DOHH2 (cell line): Measurements from ENCODE around the gene ZNF214.

Experiments used
- H3F3A ChIP-seq: fragments of 200-600 bp; sonication (generic), shearing (Covaris generic); 2 replicates; pipeline ENCODE4 v1.6.0; 2016; ENCODE audit warnings: antibody characterized with exemption, mild to moderate bottlenecking; ENCODE audit not compliant: control insufficient read depth, insufficient read depth
- H3K27ac ChIP-seq: fragments of 200-600 bp; sonication (generic); 2 replicates; pipeline ENCODE4 v1.5.1; 2014; ENCODE audit warnings: low read depth, mild to moderate bottlenecking, low read length, moderate library complexity
- H3K27me3 ChIP-seq: fragments of 200-600 bp; sonication (generic); 2 replicates; pipeline ENCODE4 v1.6.1; 2014; ENCODE audit warnings: mild to moderate bottlenecking, low read length, mixed read lengths; ENCODE audit not compliant: control insufficient read depth
- H3K36me3 ChIP-seq: fragments of 200-600 bp; sonication (generic); 2 replicates; pipeline ENCODE4 v1.6.1; 2014; ENCODE audit warnings: mild to moderate bottlenecking, low read length, moderate library complexity, mixed read lengths; ENCODE audit not compliant: control insufficient read depth
- H3K4me1 ChIP-seq: fragments of 200-600 bp; sonication (generic); 2 replicates; pipeline ENCODE4 v1.6.1; 2014; ENCODE audit warnings: mild to moderate bottlenecking, low read length, mixed read lengths; ENCODE audit not compliant: control insufficient read depth
- H3K4me2 ChIP-seq: fragments of 200-600 bp; sonication (generic); 2 replicates; pipeline ENCODE4 v1.6.0; 2014; ENCODE audit warnings: mild to moderate bottlenecking, low read length, moderate library complexity
- H3K4me3 ChIP-seq: fragments of 200-600 bp; sonication (generic); 2 replicates; pipeline ENCODE4 v1.5.1; 2014; ENCODE audit warnings: mild to moderate bottlenecking, low read length, mixed read lengths
- H3K79me2 ChIP-seq: fragments of 200-600 bp; sonication (generic); 2 replicates; pipeline ENCODE4 v1.6.1; 2014; ENCODE audit warnings: mild to moderate bottlenecking, low read length, mixed read lengths; ENCODE audit not compliant: control insufficient read depth
- H3K9me2 ChIP-seq: fragments of 200-600 bp; sonication (generic); replicated peaks from 2 replicates; pipeline ENCODE4 v1.6.1; 2014; ENCODE audit warnings: mild to moderate bottlenecking, low read length, mixed read lengths; ENCODE audit not compliant: control insufficient read depth
- H3K9me3 ChIP-seq: fragments of 200-600 bp; sonication (generic); 2 replicates; pipeline ENCODE4 v1.6.1; 2014; ENCODE audit warnings: antibody characterized with exemption, low read length, mixed read lengths; ENCODE audit not compliant: control insufficient read depth, insufficient read depth
- H4K20me1 ChIP-seq: fragments of 200-600 bp; sonication (generic); 2 replicates; pipeline ENCODE4 v1.6.0; 2014; ENCODE audit warnings: low read depth, mild to moderate bottlenecking, antibody characterized with exemption, low read length, moderate library complexity; ENCODE audit not compliant: control insufficient read depth, insufficient read depth
- EZH2phosphoT487 ChIP-seq: fragments of 200-600 bp; sonication (generic); IDR thresholded peaks from 2 replicates; pipeline ENCODE4 v1.6.1; 2017; ENCODE audit warnings: borderline replicate concordance, mild to moderate bottlenecking, antibody characterized with exemption, low read length, moderate library complexity, mixed read lengths
- TF ChIP-seq, protein P1 (sequence below): fragments of 200-600 bp; sonication (generic); IDR thresholded peaks from one replicate; pipeline ENCODE4 v1.5.1; 2014; ENCODE audit warnings: antibody characterized with exemption, mild to moderate bottlenecking, low read depth, low read length; ENCODE audit not compliant: poor library complexity, severe bottlenecking

ZNF214 gene

GRCh38 chr11:7057641-7058040 is 37.5 kb upstream of the ZNF214 start:
- Histone ChIP-seq H3K27me3 (no peaks in the 10 kb centered on the region), H3K27ac (no peak overlapping the region), H3K4me1 (no peaks in the 10 kb centered on the region), H3K4me3 (no peak overlapping the region), H4K20me1 (no peaks in the 10 kb centered on the region), H3K36me3 (no peaks in the 10 kb centered on the region), H3F3A (no peaks in the 10 kb centered on the region), H3K9me2 (no peaks in the 10 kb centered on the region), H3K4me2 (no peak overlapping the region), H3K79me2 (no peaks in the 10 kb centered on the region), H3K9me3 (no peaks in the 10 kb centered on the region)
- TF ChIP-seq, protein P1, sequence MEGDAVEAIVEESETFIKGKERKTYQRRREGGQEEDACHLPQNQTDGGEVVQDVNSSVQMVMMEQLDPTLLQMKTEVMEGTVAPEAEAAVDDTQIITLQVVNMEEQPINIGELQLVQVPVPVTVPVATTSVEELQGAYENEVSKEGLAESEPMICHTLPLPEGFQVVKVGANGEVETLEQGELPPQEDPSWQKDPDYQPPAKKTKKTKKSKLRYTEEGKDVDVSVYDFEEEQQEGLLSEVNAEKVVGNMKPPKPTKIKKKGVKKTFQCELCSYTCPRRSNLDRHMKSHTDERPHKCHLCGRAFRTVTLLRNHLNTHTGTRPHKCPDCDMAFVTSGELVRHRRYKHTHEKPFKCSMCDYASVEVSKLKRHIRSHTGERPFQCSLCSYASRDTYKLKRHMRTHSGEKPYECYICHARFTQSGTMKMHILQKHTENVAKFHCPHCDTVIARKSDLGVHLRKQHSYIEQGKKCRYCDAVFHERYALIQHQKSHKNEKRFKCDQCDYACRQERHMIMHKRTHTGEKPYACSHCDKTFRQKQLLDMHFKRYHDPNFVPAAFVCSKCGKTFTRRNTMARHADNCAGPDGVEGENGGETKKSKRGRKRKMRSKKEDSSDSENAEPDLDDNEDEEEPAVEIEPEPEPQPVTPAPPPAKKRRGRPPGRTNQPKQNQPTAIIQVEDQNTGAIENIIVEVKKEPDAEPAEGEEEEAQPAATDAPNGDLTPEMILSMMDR, result no peak
- no peak for TF ChIP-seq EZH2phosphoT487

- H3K79me2 ChIP-seq, result no peaks in the 10 kb centered on the region
- no peaks in the 10 kb centered on the region for H4K20me1 ChIP-seq
- no peak overlapping the region for H3K27ac ChIP-seq
- no peak overlapping the region for H3K4me3 ChIP-seq
- H3K4me2 ChIP-seq, result no peak overlapping the region
- no peaks in the 10 kb centered on the region for H3K9me2 ChIP-seq
- H3K9me3 ChIP-seq, result no peaks in the 10 kb centered on the region
- H3F3A ChIP-seq, result no peaks in the 10 kb centered on the region
- no peak for TF ChIP-seq EZH2phosphoT487
- TF ChIP-seq, protein P1, result no peak
- H3K36me3 ChIP-seq, result no peaks in the 10 kb centered on the region
- no peaks in the 10 kb centered on the region for H3K27me3 ChIP-seq
- H3K4me1 ChIP-seq, result no peaks in the 10 kb centered on the region
Measured at GRCh38 chr11:7056828-7057513, 36.8 kb upstream of the ZNF214 start.

- H3K27ac ChIP-seq, result no peak overlapping the region
Measured at GRCh38 chr11:7050191-7050590, 30.0 kb upstream of the ZNF214 start.

More at GRCh38 chr11:7050191-7050590, 30.0 kb upstream of the ZNF214 start:
- Histone ChIP-seq H3K4me3 (no peak overlapping the region), H3K9me3 (no peaks in the 10 kb centered on the region), H3K4me1 (no peaks in the 10 kb centered on the region), H3K27me3 (no peaks in the 10 kb centered on the region), H3K4me2 (no peak overlapping the region), H3K36me3 (no peaks in the 10 kb centered on the region), H3F3A (no peaks in the 10 kb centered on the region), H4K20me1 (no peaks in the 10 kb centered on the region), H3K9me2 (no peaks in the 10 kb centered on the region), H3K79me2 (no peaks in the 10 kb centered on the region)
- TF ChIP-seq, protein P1, result no peak
- TF ChIP-seq EZH2phosphoT487, result no peak
